GM18861 (cell line): ENCODE data around the gene PTPRN2.

Experiments
- ATAC-seq: cut with Tn5 transposase; IDR thresholded peaks from one replicate; pipeline ENCODE4 v1.9.1; 2021; ENCODE audit not compliant: unreplicated experiment

Gene PTPRN2

DNA sequence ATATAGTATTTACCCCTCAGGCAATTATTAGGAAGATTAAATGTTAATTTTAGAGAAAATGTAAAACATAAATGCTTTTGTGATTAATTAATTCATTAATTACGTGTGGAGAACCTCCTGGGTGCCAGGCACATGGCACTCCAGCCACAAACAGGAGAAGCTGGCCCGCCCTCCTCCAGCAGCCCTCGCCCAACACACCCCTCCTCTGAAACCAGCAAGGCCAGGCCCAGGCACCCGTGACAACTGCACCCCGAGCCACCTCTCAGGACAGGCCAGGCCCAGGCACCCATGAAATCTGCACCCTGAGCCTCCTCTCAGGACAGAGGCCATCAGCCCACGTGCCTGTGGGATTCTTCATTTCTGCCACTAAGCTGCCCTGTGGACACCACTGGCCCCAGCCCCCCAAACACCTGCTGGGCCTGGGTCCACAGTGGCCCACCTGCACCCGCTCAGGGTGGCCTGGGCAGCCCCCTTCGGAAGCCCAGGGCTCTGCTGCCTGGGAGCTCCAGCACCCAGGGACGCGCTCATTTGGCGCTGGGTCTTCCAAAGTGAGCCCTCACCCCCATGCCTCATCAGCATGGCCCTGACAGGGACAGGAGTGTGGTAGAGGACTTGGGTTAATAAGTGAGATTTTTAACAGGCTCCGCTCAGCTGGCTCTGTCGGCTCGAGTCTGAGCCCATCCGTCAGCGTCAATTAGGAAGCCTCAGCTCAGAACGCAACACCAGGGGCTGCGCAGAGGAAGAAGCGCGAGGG, 768.7 kb downstream of the PTPRN2 start:
- ATAC-seq: no peak

DNA sequence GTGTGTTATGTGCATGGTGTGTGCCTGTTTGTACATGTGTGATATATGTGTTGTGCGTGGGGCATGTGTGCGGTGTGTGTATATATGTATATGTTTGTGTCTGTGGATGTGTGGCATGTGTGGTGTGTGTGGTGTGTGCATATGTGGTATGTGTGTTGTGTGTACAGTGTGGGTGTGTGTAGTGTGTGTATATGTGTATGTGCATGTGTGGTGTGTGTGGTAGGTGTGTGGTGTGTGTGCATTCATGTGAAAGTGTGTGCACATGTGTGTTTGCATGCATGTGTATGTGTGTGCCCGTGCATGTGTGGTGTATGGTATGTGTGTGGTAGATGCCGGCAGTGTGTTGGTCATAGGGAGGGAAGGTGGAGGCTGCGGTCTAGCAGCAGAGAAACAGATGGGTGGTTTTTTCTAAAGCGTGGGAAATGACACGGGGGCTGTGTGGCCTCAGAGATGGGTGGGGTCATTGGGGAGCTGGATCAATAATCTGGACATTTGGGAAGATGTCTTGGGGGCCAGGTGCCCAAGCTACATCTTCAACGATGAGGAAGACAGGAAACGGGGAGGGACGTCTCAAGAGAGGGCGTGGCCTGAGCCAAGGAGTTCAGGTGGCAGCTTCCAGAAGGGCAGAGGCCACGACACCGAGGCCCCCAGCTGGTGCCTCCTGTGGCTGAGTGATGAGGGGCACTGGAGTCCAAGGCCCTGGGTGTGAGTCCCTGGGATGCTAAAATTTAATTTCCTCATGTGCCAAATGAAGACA, 769.5 kb downstream of the PTPRN2 start:
- ATAC-seq: no peak

DNA sequence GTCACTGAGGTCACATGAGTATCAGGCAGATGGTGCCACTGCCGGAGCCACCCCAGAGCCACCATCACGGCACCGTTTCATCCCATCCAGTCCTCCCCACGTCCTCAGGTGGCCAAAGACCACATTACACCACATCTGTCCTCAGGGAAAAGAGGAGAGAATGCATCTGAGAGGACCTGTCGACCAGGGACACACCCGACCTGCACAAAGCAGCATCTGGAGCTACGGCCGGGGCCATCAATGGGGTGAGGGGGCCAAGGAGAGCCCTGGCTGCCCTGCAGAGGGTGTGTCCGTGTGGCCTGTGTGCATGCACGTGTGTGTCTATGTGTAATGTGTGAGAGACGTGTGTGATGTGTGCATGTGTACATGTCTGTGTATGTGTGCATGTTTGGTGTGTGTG, 770.2 kb downstream of the PTPRN2 start:
- no peak for ATAC-seq

DNA sequence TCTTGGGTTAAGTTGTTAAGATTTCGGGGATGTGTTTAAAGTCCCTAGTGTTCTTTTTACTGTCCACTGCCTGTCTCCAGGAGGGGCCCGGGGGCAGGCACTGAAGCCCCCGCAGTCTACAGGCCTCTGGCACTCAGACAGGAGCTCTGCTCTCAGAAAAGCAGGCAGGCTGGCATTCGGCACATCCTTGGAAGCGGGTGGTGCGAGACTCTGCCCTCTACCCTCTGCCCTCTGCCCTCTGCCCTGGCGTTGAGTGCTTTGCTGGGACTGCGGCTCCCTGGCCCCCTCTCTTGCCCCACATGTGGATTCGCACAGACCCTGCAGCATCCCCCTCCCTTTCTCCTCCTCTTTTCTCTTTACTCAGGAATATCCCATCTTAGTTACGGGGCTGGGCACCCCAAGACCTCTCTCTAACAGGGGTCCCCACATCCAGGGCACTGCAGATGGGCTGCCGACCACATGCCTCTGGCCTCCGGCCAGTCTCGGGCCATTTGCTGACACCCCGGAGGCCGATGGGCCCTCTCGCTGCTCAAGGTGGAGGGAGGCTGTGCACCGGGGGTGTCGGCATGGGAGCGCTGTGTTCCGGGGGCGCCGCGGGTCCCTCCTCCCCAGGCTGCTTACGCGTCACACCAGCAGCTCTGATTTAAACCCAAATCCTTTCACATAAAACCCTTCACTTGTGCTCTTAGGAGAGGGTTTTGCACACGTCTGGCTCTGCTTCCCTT, 770.9 kb downstream of the PTPRN2 start:
- ATAC-seq: no peak

DNA sequence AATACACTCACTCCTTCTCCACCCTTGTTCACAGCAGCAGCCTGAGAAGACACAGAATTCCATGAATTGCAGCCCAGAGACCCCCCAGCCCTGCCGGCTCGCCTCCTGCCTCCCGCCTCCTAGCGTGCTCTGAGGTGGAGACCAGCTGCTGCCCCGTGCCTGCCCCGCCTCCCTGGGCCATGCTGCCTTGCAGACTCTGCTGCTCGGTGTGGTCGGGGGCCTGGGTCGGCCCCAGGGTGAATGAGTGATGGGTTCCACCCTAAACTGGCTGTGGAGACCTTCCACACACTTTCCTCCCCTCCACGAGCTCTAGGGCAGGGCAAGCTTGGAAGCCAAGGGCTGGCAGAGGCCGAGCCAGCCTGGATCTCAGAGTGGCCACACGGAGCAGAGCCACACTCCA, 771.5 kb downstream of the PTPRN2 start:
- ATAC-seq: no peak

DNA sequence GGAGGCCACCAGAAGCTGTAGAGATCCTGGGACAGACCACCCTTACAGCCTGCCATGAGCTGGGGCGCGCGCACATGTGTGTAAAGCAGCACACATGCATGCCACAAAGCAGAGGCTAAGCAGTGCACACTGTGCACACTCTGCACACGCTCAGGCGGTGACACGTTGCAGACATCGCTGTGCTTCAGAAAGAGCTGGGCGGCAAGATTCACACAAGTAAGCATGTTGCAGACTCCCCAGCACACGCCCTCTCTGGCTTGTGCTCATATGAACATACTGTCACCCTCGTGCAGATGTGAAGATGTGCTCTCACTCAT, 772.0 kb downstream of the PTPRN2 start:
- no peak for ATAC-seq

DNA sequence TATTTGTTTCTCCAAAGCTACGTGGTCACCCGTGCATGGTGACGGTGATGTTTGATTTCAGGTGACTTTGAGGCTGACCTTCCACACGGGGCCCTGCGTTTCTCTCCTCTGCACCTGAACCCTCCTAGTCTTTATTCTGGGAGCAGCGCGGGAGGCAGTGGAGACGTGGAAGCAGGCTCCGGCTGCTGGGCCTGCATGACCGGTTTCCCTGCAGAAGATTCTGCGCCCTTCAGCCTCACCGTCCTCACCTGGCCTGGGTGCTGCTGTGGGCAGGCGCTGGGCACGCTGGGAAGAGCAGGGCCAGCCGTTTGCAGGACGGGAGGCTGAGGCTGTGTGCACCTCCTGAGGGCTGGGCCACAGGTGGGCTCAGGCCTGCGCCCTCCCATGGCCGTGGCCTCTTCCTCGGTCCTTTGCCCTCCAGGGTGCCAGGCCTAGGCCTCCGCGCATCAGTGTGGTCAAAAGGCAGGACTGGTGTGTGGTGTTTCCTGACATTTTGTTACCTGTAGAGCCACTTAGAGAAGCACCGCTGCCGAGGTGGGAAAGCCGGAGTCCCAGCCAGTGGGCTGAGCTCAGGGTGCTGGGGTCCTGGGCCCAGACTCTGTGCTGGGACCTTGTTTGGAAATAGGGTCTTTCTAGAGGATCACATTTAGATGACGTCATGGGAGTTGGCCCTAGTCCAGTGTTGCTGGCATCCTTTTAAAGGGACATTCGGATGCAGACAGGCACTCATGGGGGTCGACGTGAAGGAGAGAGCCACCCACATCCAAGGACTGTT, 772.5 kb downstream of the PTPRN2 start:
- ATAC-seq: no peak

DNA sequence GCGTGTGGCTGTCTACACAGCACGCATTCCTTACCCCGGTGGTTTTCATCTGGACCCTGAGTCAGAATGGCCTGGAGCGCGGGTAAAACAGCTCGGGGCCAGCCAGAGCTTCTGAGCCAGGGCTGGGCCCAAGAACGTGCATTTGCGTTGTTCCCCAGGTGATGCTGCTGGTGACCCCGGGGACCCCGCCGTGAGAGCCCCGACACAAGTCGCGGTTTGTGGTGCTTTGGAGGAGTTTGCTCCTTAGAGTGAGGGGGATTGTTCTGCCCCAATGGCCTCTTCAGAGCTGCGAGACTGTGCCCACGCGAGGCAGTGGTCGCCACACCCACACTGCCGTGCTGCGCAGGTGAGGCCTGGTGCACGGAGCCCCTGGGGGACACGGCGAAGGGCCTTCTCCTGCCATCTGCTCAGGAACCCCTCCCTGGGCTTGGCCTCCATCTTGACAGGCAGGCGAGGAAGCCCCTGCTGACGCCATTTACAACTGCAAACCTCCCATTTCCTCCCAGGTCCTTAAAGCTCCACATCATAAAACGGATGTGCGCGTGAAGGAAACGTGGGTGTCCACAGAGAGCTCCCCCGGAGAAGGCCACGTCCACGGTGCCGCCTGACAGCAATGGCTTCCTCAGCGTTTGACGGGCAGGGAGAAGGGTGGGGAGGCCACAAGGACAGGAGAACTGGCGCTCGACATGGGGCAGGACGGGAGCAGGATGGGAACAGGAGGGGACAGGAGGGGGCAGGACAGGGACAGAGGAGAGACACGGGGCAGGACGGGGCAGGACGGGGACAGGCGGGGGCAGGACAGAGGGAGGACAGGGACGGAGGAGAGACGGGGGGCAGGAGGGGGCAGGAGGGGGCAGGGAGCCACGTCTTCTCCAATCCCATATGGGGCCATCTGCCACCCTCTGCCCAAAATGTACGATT, 773.6 kb downstream of the PTPRN2 start:
- ATAC-seq: no peak

DNA sequence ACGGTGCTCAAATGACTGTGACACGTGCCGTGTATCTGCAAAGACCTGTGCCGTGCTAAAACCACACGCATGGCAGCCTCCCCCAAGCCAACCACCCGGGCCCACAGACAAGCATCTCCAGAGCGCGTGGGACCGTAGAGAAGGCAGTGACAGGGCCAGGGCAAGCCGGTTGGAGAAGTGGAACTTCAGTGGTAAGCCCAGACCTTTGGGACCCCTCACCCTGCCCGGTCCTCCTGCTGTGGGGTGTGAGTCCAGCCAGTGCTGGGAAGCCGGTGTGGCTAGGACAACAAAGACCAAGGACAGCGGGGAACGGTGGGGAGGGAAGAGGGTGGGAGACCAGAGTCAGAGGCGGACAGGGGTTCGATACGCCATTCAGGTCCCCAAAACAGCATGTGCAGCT, 774.6 kb downstream of the PTPRN2 start:
- ATAC-seq: no peak

DNA sequence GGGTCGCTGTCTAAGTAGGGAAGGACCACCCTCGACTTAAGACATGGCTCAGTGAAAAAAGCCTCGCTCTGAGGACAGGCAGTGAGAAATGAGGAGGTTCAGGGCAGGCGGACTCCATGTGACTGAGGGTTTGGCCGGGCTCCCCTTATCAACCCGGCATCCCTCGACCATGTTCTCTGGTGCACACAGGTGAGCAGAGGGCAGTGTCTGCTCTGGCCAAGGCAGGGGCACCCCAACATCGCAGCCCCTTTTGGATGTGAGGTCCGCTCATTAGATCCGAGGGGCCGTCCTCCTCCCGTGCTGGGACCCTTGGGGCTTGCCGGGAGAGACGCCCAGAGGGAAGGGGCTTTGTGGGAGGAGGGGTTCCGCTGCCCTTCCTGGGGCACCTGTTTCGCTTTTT, 775.7 kb downstream of the PTPRN2 start:
- no peak for ATAC-seq

DNA sequence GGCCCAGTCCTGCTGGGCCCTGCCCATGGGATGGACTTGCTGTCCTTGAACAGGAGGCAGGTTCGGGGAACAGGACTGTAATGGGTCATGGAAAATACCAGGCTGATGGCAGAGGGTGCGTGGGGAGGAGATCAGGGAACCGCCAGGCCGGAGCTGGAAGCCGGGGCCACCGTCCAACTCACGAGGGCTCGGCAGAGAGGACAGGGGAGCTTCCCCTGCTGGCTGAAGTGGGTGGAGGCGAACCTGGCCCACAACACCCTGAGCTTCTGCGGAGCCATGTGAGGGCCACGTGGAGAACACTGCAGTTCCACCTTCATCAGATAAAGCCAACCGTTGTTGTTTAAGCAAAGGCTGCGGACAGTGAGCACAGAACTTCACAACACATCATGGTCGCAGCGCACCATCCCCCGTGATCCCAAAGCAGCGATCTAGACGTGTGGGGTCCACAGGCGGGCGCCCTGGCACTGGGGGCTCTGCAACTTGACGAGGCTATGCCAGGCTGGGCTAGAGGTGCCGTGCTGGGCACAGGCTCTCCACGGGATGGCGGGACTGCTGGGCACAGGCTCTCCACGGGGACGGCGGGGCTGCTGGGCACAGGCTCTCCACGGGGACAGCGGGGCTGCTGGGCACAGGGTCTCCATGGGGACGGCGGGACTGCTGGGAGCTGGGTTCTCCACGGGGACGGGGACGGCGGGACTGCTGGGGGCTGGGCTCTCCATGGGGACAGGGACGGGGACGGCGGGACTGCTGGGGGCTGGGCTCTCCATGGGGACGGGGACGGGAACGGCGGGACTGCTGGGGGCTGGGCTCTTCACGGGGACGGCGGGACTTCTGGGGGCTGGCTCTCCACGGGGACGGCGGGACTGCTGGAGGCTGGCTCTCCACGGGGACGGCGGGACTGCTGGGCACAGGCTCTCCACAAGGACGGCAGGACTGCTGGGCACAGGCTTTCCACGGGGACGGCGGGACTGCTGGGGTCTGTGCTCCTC, 777.5 kb downstream of the PTPRN2 start:
- ATAC-seq: no peak

DNA sequence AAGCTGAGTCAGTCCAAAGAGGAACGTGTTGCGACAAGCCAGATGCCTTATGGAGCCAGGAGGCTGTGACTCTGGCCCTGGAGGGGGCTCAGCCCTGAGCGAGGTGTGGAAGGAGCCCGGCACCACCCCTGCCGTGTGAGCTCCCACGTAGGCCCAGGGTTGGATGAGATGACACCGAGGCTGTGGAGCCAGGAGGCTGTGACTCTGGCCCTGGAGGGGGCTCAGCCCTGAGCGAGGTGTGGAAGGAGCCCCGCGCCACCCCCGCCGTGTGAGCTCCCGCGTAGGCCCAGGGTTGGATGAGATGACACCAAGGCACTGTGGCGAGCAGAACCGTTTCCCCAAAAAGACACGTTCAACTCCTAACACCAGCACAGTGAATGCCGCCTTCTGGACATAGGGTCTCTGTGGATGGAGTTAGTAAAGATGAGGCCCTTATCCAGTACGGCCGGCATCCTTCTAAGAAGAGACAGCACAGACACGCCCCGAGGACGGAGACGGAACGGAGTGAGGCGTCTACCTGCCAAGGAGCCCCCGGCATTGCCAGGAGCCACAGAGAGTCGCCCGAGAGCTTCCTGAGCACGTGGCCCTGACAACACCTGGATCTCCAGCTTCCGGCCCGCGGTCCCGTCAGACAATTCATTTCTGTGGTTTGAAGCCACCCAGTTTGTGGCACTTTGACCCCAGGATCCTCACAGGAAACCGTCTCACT, 778.3 kb downstream of the PTPRN2 start:
- ATAC-seq: no peak

DNA sequence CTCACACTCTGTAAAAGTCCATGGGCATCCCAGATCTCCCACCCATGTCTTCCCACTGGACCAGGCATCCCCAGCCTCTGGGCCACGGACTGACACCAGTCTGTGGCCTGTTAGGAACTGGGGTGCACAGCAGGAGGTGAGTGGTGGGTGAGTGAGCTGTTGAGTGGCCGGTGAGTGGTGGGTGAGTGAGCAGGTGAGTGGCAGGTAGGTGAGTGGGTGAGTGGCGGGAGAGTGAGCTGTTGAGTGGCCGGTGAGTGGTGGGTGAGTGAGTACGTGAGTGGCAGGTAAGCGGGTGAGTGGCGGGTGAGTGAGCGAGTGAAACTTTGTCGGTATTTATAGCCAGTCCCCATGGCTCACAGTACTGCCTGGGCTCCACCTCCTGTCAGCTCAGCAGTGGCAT, 779.6 kb downstream of the PTPRN2 start:
- ATAC-seq: no peak

DNA sequence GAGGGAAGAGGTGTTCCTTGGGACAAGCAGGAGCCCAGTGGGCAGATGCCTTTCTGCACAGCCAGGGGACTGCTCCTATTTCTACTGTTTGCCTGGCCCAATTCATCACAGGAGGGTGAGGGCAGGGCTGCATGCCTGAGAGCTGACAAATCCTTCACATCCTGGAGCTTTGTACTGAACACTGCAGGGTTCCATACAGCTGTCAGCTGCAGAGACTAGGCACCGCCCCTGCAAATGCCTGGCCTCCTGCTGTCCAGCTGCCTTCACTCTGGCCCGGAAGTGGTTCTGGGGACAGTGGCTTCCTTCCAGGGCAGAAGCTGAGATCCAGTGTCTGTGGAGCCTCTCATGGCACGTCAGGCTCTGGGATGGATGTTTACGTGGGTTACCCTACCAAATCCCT, 780.1 kb downstream of the PTPRN2 start:
- no peak for ATAC-seq

DNA sequence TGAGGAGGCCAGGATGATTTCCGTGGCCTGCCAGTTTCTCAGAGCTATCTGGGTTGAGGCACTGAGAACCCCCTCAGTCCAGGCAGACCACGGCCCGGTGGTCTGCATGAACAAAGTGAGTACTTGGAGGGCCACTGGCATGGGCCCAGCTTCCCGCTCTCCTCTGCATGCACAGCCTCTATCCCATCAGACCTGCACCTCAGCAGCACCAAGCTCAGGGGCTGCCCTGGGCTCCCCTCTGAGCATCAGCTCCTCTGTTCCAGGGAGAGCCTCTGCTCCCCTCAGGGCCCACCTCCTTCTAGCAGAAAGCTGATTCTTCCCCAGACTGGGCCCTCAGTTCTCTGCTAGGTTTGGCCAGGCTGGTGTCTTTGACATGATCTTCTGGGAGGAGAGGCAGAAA, 780.9 kb downstream of the PTPRN2 start:
- no peak for ATAC-seq

DNA sequence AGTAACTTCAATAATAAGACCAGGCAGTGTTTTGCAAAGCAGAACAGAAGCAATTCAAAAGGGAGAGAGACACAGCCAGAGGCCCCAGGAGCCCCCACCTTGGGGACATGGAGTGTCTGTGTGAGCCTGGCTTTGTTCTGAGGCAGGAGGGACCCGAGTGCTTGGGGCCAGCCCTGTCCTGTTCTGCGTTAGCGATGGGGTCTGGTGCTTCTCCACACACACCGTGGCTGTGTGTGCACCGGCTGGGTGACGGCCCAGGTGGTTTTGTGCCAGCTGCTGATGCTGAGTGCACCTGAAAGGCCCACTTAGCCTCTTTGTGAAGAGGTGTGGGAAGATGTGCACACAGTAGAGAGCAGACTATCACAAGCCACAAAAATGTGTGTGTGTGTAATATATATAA, 781.9 kb downstream of the PTPRN2 start:
- no peak for ATAC-seq

DNA sequence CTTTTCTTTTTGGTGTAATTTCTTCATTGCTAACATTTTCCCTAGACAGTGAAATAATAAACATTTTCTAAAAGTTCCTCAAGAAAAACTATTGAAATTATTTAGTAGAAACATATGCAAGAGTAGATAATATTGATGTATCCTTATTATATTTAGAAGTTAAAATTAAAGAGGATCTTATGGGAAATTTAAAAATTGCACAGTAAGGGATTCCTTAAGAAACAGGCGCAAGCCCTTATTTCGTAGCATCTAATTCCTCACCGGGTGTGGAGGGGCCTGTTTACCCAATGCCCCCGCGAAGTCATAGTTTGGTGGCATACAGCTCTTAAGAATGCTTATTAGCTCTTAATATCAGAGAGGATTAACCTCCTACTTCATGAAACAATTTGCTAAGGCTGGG, 783.7 kb downstream of the PTPRN2 start:
- no peak for ATAC-seq

DNA sequence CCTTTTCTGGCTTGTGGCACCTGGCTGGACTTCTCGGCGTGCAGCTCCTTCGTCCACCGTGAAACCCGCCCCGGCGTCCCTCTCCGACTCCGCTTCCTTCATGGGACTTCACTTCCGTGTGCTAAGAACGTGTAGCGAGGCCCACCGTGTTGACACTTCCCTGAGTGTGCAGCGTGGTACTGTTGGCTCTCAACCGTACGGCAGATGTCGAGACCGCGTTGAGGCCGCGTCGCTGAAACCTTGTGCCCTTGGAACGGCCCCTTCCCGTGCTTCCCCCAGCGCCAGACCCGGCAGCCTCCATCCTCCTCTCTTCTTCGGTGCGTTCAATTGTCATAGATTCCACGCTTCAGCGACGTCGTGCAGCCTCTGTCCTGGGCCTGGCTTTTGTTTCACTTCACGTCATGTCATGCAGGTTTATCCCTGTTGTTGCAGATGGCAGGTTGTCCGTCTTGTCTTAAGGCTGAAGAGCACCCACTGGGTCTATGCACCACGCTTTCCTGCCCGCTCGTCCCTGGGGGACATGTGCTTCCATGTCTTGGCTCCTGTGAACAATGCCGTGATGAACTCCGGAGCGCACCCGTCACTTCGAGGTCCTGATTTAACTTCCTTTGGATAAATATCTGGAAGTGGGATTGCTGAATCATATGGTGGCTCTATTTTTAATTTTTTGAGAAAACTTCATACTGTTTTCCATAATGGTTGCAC, 785.5 kb downstream of the PTPRN2 start:
- ATAC-seq: no peak
